Measurements from ENCODE around the gene EHF. TPM values are rescaled to one million over a fixed set of nuclear protein-coding genes. Genes with fewer than 3 reads are reported as not detected.

Gene EHF
- total and polyA plus RNA-seq, 2 of the 8 experiments (the other 6 are each of a cell fraction or from before 2014, with no cell fraction given) = not detected

DNA sequence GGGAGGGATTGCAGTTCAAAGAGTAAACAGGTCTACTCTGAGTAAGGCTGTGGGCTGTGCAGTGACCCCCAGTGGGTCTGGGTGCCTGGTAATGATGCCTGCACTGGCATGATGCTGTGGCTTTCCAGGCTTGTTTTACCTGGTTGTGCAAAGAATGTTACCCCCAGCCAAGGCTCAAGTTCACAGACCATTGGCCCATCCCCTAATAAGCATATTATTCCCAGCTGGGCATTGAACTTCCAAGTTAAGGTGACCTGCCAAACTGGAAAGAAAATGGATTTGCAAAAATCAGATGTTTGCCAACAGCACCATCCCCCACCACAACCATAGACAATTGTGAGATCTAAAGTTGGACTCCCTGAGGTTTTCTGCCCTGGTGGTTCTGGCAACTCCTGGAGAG lies 7.9 kb upstream of the EHF start:
- Histone ChIP-seq H2BK20ac (ENCODE audit: low read length) (no peak overlapping the region), H2BK12ac (ENCODE audit: low read depth, low read length) (no peak overlapping the region), H3K4me2 (ENCODE audit: insufficient read depth in 1 of 2, low read depth in 2 of 2, low read length in 2 of 2) (no peak overlapping the region), H4K8ac (ENCODE audit: extremely low read depth, insufficient read depth, low read length) (no peak overlapping the region), H3K23ac (ENCODE audit: insufficient read length) (no peak overlapping the region), H3K9me3 (ENCODE audit: insufficient read depth in 2 of 2, low read depth in 1 of 2, low read length in 1 of 2) (no peaks in the 10 kb centered on the region), H3K27ac (ENCODE audit: low read depth, low read length) (no peak overlapping the region), H3K36me3 (ENCODE audit: control insufficient read depth in 2 of 4, insufficient read depth in 4 of 4, low read length in 3 of 4) (no peaks in the 10 kb centered on the region), H2BK120ac (replicated peaks; ENCODE audit: low read depth, low read length) (no peak overlapping the region), H3K79me1 (ENCODE audit: low read depth, low read length) (no peaks in the 10 kb centered on the region), H3K79me2 (ENCODE audit: control insufficient read depth in 1 of 2, insufficient read depth in 2 of 2, low read length in 2 of 2) (no peaks in the 10 kb centered on the region), H3K4me1 (replicated peaks in 1 of 4; ENCODE audit: control insufficient read depth in 3 of 4, insufficient read depth in 4 of 4, low read length in 3 of 4) (no peaks in the 10 kb centered on the region; a peak in 2 of 7 replicates), H2AFZ (ENCODE audit: low read length) (no peak overlapping the region), H4K20me1 (replicated peaks in 1 of 2; ENCODE audit: control insufficient read depth in 1 of 2, insufficient read depth in 2 of 2, low read length in 2 of 2) (no peaks in the 10 kb centered on the region), H3K56ac (replicated peaks; ENCODE audit: insufficient read length, low read depth, low read length) (no peak overlapping the region), H3K14ac (ENCODE audit: insufficient read length) (no peak overlapping the region), H3K27me3 (replicated peaks in 1 of 4; ENCODE audit: control insufficient read depth in 3 of 4, extremely low read depth in 1 of 4, insufficient read depth in 3 of 4, low read length in 3 of 4) (no peaks in the 10 kb centered on the region), H4K5ac (ENCODE audit: insufficient read length, low read depth, low read length) (no peak overlapping the region), H3K4me3 (ENCODE audit: extremely low read depth in 1 of 4, insufficient read depth in 2 of 4, low read depth in 3 of 4, low read length in 4 of 4) (no peak overlapping the region), H2BK5ac (ENCODE audit: low read depth, low read length) (no peak overlapping the region), H3K18ac (ENCODE audit: extremely low read depth, low read length) (no peak overlapping the region), H4K91ac (replicated peaks; ENCODE audit: insufficient read length, low read length) (no peak overlapping the region), H2BK15ac (ENCODE audit: low read length) (no peak overlapping the region), H3K23me2 (ENCODE audit: low read depth, low read length) (no peaks in the 10 kb centered on the region), H3K4ac (replicated peaks; ENCODE audit: insufficient read length, low read depth, low read length) (no peak overlapping the region), H3K9ac (replicated peaks in 1 of 4; ENCODE audit: extremely low read depth in 1 of 4, low read depth in 3 of 4, low read length in 3 of 4) (no peak overlapping the region), H2AK5ac (ENCODE audit: low read depth, low read length) (no peak overlapping the region)
- CTCF ChIA-PET (ENCODE audit: partially characterized antibody) = interaction anchor here (1.4 kb wide), 1 partner anchor 26 kb away, joined by 3 read pairs; no protein-coding TSS in a partner anchor
- DNase-seq (ENCODE audit: low read depth in 1 of 2, low spot score in 2 of 2) (no peak), FAIRE-seq (no peak)
- POLR2A ChIA-PET (ENCODE audit: partially characterized antibody) = no interaction called here
- no peak for TF ChIP-seq SRF (IDR thresholded peaks at IDR 0.05; ENCODE audit: low read depth, low read length)
- TF ChIP-seq CREB1 (IDR thresholded peaks at IDR 0.05) = no peak
- TF ChIP-seq, protein P1, sequence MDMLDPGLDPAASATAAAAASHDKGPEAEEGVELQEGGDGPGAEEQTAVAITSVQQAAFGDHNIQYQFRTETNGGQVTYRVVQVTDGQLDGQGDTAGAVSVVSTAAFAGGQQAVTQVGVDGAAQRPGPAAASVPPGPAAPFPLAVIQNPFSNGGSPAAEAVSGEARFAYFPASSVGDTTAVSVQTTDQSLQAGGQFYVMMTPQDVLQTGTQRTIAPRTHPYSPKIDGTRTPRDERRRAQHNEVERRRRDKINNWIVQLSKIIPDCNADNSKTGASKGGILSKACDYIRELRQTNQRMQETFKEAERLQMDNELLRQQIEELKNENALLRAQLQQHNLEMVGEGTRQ (IDR thresholded peaks at IDR 0.05; ENCODE audit: low read length) = no peak
- no peak for TF ChIP-seq POU5F1 (IDR thresholded peaks at IDR 0.05; ENCODE audit: low read depth, low read length)
- TF ChIP-seq RBBP5 (IDR thresholded peaks at IDR 0.05; ENCODE audit: borderline replicate concordance, low read depth, low read length) = no peak
- TF ChIP-seq KDM4A (IDR thresholded peaks at IDR 0.05; ENCODE audit: low read depth, low read length, severe bottlenecking) = no peak
- TF ChIP-seq HDAC6 (IDR thresholded peaks at IDR 0.05; ENCODE audit: low read depth, low read length) = no peak
- no peak for TF ChIP-seq EGR1 (IDR thresholded peaks at IDR 0.05; ENCODE audit: borderline replicate concordance, low read depth, low read length)
- TF ChIP-seq SUZ12 (IDR thresholded peaks at IDR 0.05; ENCODE audit: low read length) = no peak
- no peak for TF ChIP-seq SIN3A (conservative IDR thresholded peaks at IDR 0.05 in 1 of 2, IDR thresholded peaks at IDR 0.05 in 1 of 2; ENCODE audit: low read depth in 1 of 2, low read length in 2 of 2)
- TF ChIP-seq ZNF274 (IDR thresholded peaks at IDR 0.05; ENCODE audit: borderline replicate concordance, extremely low read depth, low read length) = no peak
- no peak for TF ChIP-seq TEAD4 (IDR thresholded peaks at IDR 0.05; ENCODE audit: low read depth, low read length)
- TF ChIP-seq BRCA1 (IDR thresholded peaks at IDR 0.05; ENCODE audit: low read depth, low read length) = no peak
- no peak for TF ChIP-seq TBP (IDR thresholded peaks at IDR 0.05; ENCODE audit: low read depth, low read length)
- no peak for TF ChIP-seq CHD2 (IDR thresholded peaks at IDR 0.05; ENCODE audit: low read length)
- TF ChIP-seq CBX5 (IDR thresholded peaks at IDR 0.05; ENCODE audit: low read depth, low read length) = no peak
